HL-60 (cell line): ENCODE data around the gene OR2A12.

ENCODE experiments used
- DNase-seq, 2 experiments: peaks; one replicate each; pipeline ENCODE4 v3.0.0-alpha.2; 2010 to 2020; ENCODE audit warnings: low read depth in 1 of 2, low spot score in 1 of 2
- H3K27ac ChIP-seq: fragments of 250-450 bp; sonication (Bioruptor Pico); replicated peaks from 2 replicates; pipeline ENCODE4 v1.5.1; 2020; ENCODE audit warnings: mild to moderate bottlenecking, moderate library complexity
- H3K27me3 ChIP-seq: fragments of 250-450 bp; sonication (Bioruptor Pico); 2 replicates; pipeline ENCODE4 v1.5.1; 2021; ENCODE audit warnings: mild to moderate bottlenecking, moderate library complexity; ENCODE audit not compliant: insufficient read depth, poor library complexity, severe bottlenecking
- H3K4me3 ChIP-seq: replicated peaks from 2 replicates; pipeline ENCODE4 v1.5.1; 2011; ENCODE audit warnings: mild to moderate bottlenecking, control low read depth, low read length; ENCODE audit not compliant: insufficient read depth
- CTCF ChIP-seq: IDR thresholded peaks from one replicate; pipeline ENCODE4 v1.5.1; 2011; ENCODE audit warnings: low read length, control low read depth, inconsistent platforms; ENCODE audit not compliant: insufficient read depth
- GABPA ChIP-seq: IDR thresholded peaks from 2 replicates; pipeline ENCODE4 v1.6.1; 2012; ENCODE audit warnings: low read depth
- POLR2AphosphoS5 ChIP-seq: IDR thresholded peaks from 2 replicates; pipeline ENCODE4 v1.6.1; 2012; ENCODE audit warnings: low read depth
- REST ChIP-seq: IDR thresholded peaks from 2 replicates; pipeline ENCODE4 v1.6.1; 2012; ENCODE audit warnings: low read depth; ENCODE audit not compliant: insufficient replicate concordance
- SPI1 ChIP-seq: IDR thresholded peaks from 2 replicates; pipeline ENCODE4 v1.6.1; 2012; ENCODE audit warnings: low read depth, mild to moderate bottlenecking, borderline replicate concordance

The OR2A12 gene

DNA sequence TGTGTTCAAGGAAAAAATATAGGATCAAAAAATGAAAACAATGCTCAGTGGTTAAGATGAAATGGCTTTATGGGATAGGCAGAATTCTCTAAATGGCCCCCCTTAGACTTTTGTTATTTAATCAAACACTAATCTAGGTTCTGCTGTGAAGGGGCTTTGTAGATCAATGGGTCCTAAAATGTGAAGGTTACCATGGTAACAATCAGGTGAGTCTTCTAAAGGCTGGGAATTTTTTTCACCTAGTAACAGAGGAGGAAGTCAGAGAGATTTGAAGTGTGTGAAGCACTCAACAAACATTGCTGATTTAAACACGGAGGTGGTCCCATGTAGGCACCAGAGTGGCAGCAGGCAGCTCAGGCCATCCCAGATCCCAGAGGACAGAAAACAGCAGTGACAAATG lies 48.0 kb downstream of the OR2A12 start:
- no peaks in the 10 kb centered on the region for H3K27me3 ChIP-seq
- H3K4me3 ChIP-seq = no peak overlapping the region
- TF ChIP-seq SPI1 (no peak), REST (no peak), CTCF (no peak), GABPA (no peak), POLR2AphosphoS5 (no peak)
- no peak for DNase-seq
- H3K27ac ChIP-seq = no peak overlapping the region

- no peak for TF ChIP-seq GABPA
- TF ChIP-seq POLR2AphosphoS5 = no peak
- TF ChIP-seq SPI1 = no peak
- TF ChIP-seq REST = no peak
- no peak for TF ChIP-seq CTCF
- H3K27me3 ChIP-seq = no peaks in the 10 kb centered on the region
- no peak overlapping the region for H3K27ac ChIP-seq
- H3K4me3 ChIP-seq = no peak overlapping the region
- DNase-seq = no peak
Measured at GRCh38 chr7:144137501-144137900, 51.4 kb downstream of the OR2A12 start.

- no peak for DNase-seq
- no peaks in the 10 kb centered on the region for H3K27me3 ChIP-seq
- no peak overlapping the region for H3K4me3 ChIP-seq
- H3K27ac ChIP-seq = no peak overlapping the region
- TF ChIP-seq CTCF = no peak
- TF ChIP-seq GABPA = no peak
- TF ChIP-seq POLR2AphosphoS5 = no peak
- no peak for TF ChIP-seq SPI1
- no peak for TF ChIP-seq REST
Measured at GRCh38 chr7:144142187-144142586, 56.1 kb downstream of the OR2A12 start.
